ENCODE measurements around the gene B9D1. TPM values are rescaled to one million over a fixed set of nuclear protein-coding genes. Genes with fewer than 3 reads are reported as not detected.
A peak's percentile ranks its signal among the peaks of the same experiment; 100 is the strongest.

B9D1 gene
- total and polyA plus RNA-seq, 9 of the 15 experiments (the other 6 are each of a cell fraction or from before 2014, with no cell fraction given), result 8.9 to 28.0 (median 17.9) TPM

- peak; percentile 51; the same call in 1 of the 2 replicates for TF ChIP-seq SMAD4 (CRISPR knock-in tag; conservative IDR thresholded peaks at IDR 0.05)
- no peak for TF ChIP-seq RBM17 (IDR thresholded peaks at IDR 0.05; ENCODE audit: borderline replicate concordance, low read depth, low read length)
- no peak for TF ChIP-seq SRSF7 (optimal IDR thresholded peaks at IDR 0.05; ENCODE audit: low read depth, low read length)
- no peak for TF ChIP-seq SAFB (IDR thresholded peaks at IDR 0.05; ENCODE audit: borderline replicate concordance, low read depth, low read length)
- TF ChIP-seq GMEB1 (CRISPR knock-in tag; IDR thresholded peaks at IDR 0.05), result no peak
- TF ChIP-seq, protein P1, sequence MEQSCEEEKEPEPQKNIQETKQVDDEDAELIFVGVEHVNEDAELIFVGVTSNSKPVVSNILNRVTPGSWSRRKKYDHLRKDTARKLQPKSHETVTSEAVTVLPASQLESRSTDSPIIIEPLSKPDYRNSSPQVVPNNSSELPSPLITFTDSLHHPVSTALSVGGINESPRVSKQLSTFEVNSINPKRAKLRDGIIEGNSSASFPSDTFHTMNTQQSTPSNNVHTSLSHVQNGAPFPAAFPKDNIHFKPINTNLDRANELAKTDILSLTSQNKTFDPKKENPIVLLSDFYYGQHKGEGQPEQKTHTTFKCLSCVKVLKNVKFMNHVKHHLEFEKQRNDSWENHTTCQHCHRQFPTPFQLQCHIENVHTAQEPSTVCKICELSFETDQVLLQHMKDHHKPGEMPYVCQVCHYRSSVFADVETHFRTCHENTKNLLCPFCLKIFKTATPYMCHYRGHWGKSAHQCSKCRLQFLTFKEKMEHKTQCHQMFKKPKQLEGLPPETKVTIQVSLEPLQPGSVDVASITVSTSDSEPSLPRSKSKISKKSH (CRISPR knock-in tag; IDR thresholded peaks at IDR 0.05), result no peak
- no peak for TF ChIP-seq TRIM28 (IDR thresholded peaks at IDR 0.05)
- TF ChIP-seq THAP7 (CRISPR knock-in tag; IDR thresholded peaks at IDR 0.05), result no peak
- TF ChIP-seq TAF1 (IDR thresholded peaks at IDR 0.05; ENCODE audit: control insufficient read depth, extremely low read depth, insufficient read depth, low read length, severe bottlenecking), result no peak
- TF ChIP-seq, protein P2, sequence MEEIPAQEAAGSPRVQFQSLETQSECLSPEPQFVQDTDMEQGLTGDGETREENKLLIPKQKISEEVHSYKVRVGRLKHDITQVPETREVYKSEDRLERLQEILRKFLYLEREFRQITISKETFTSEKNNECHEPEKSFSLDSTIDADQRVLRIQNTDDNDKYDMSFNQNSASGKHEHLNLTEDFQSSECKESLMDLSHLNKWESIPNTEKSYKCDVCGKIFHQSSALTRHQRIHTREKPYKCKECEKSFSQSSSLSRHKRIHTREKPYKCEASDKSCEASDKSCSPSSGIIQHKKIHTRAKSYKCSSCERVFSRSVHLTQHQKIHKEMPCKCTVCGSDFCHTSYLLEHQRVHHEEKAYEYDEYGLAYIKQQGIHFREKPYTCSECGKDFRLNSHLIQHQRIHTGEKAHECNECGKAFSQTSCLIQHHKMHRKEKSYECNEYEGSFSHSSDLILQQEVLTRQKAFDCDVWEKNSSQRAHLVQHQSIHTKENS (CRISPR knock-in tag; IDR thresholded peaks at IDR 0.05), result no peak
- no peak for TF ChIP-seq ZBTB26 (CRISPR knock-in tag; IDR thresholded peaks at IDR 0.05)
- no peak for TF ChIP-seq SFPQ (IDR thresholded peaks at IDR 0.05; ENCODE audit: low read depth, low read length)
- no peak for TF ChIP-seq HMGN3 (IDR thresholded peaks at IDR 0.05; ENCODE audit: borderline replicate concordance, extremely low read depth, insufficient read length, low read depth, low read length)
- no peak for TF ChIP-seq POLR2H (tag; IDR thresholded peaks at IDR 0.05; ENCODE audit: low read depth)
- TF ChIP-seq CEBPG (CRISPR knock-in tag; IDR thresholded peaks at IDR 0.05), result no peak
- peak in 1 of 2 experiments; percentile 55; a peak in 1 of 4 replicates for TF ChIP-seq CEBPG (tag; conservative IDR thresholded peaks at IDR 0.05 in 1 of 2, IDR thresholded peaks at IDR 0.05 in 1 of 2)
- TF ChIP-seq TSC22D4 (tag; IDR thresholded peaks at IDR 0.05), result no peak
- TF ChIP-seq, protein P3, sequence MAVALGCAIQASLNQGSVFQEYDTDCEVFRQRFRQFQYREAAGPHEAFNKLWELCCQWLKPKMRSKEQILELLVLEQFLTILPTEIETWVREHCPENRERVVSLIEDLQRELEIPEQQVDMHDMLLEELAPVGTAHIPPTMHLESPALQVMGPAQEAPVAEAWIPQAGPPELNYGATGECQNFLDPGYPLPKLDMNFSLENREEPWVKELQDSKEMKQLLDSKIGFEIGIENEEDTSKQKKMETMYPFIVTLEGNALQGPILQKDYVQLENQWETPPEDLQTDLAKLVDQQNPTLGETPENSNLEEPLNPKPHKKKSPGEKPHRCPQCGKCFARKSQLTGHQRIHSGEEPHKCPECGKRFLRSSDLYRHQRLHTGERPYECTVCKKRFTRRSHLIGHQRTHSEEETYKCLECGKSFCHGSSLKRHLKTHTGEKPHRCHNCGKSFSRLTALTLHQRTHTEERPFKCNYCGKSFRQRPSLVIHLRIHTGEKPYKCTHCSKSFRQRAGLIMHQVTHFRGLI (CRISPR knock-in tag; IDR thresholded peaks at IDR 0.05), result no peak
Measured at GRCh38 chr17:19305256-19305655, 57.3 kb downstream of the B9D1 start (continued).

All from K562 (cell line).